ENCODE measurements around the gene SNX10.
A peak's percentile ranks its signal among the peaks of the same experiment; 100 is the strongest.

SNX10 gene

GRCh38 chr7:26337232-26337865 lies 45.7 kb downstream of the SNX10 start:
- no peak for DNase-seq (ENCODE audit: low spot score)

GRCh38 chr7:26340476-26341018 lies 48.9 kb downstream of the SNX10 start:
- no peak for DNase-seq (ENCODE audit: low spot score)

GRCh38 chr7:26343320-26343832 lies 51.7 kb downstream of the SNX10 start:
- DNase-seq (ENCODE audit: low spot score), result no peak

GRCh38 chr7:26343837-26344236 lies 52.2 kb downstream of the SNX10 start:
- DNase-seq (ENCODE audit: low spot score), result no peak

GRCh38 chr7:26345202-26345601 lies 53.5 kb downstream of the SNX10 start:
- no peak for DNase-seq (ENCODE audit: low spot score)

- no peak for DNase-seq (ENCODE audit: low spot score)
Observed at GRCh38 chr7:26345837-26346236, 54.2 kb downstream of the SNX10 start.

GRCh38 chr7:26346611-26347203 lies 55.0 kb downstream of the SNX10 start:
- DNase-seq (ENCODE audit: low spot score), result peak; percentile 6

GRCh38 chr7:26348234-26348851 lies 56.7 kb downstream of the SNX10 start:
- DNase-seq (ENCODE audit: low spot score), result no peak

- DNase-seq (ENCODE audit: low spot score), result no peak
Observed at GRCh38 chr7:26349005-26349915, 57.6 kb downstream of the SNX10 start.

- DNase-seq (ENCODE audit: low spot score), result no peak
Observed at GRCh38 chr7:26351171-26351570, 59.5 kb downstream of the SNX10 start.

- no peak for DNase-seq (ENCODE audit: low spot score)
Observed at GRCh38 chr7:26356229-26356628, 64.6 kb downstream of the SNX10 start.

- no peak for DNase-seq (ENCODE audit: low spot score)
Observed at GRCh38 chr7:26356929-26357798, 65.5 kb downstream of the SNX10 start.

- no peak for DNase-seq (ENCODE audit: low spot score)
Observed at GRCh38 chr7:26357799-26358151, 66.1 kb downstream of the SNX10 start.

- DNase-seq (ENCODE audit: low spot score), result no peak
Observed at GRCh38 chr7:26360650-26361049, 69.0 kb downstream of the SNX10 start.

GRCh38 chr7:26361637-26362036 lies 70.0 kb downstream of the SNX10 start:
- no peak for DNase-seq (ENCODE audit: low spot score)

- DNase-seq (ENCODE audit: low spot score), result no peak
Observed at GRCh38 chr7:26363465-26363864, 71.8 kb downstream of the SNX10 start.

GRCh38 chr7:26365077-26365900 lies 73.6 kb downstream of the SNX10 start:
- DNase-seq (ENCODE audit: low spot score), result peak; percentile 65

GRCh38 chr7:26365901-26366275 lies 74.2 kb downstream of the SNX10 start:
- no peak for DNase-seq (ENCODE audit: low spot score)

- no peak for DNase-seq (ENCODE audit: low spot score)
Observed at GRCh38 chr7:26367219-26367711, 75.6 kb downstream of the SNX10 start.

GRCh38 chr7:26368542-26368941 lies 76.9 kb downstream of the SNX10 start:
- DNase-seq (ENCODE audit: low spot score), result no peak
